WTC11 (cell line): ENCODE data around the gene NME5.

Source experiments
- CREB1 ChIP-seq: sonication (generic); formaldehyde crosslinking; IDR thresholded peaks from 2 replicates; pipeline ENCODE4 v1.8.0; 2023; ENCODE audit warnings: mild to moderate bottlenecking, missing genetic modification reagents
- TF ChIP-seq, protein P1 (sequence below): sonication (generic); formaldehyde crosslinking; IDR thresholded peaks from 2 replicates; pipeline ENCODE4 v1.8.0; 2022; ENCODE audit warnings: mild to moderate bottlenecking, missing genetic modification reagents
- TF ChIP-seq, protein P2 (sequence below): fragments of 200-600 bp; IDR thresholded peaks from 2 replicates; pipeline ENCODE4 v1.8.0; 2022; ENCODE audit warnings: antibody characterized with exemption

DNA sequence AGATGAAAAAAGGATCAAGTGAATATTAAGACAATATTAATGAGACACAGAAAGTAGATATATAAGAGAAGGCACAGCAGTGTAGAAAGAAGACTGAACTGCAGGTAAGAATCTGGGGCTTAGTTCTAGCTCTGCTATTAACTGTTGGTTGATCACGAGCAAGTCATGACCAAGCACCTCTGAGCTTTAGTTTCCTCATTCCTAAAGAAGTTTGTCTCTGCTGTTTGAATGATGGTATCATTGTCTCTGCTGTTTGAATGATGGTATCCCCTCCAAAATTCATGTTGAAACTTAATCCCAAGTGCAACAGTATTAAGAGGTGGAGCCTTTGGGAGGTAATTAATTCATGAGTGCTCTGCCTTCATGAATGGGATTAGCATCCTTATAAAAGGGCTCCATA lies 2.5 kb upstream of the NME5 start:
- TF ChIP-seq CREB1 = no peak
- TF ChIP-seq, protein P1, sequence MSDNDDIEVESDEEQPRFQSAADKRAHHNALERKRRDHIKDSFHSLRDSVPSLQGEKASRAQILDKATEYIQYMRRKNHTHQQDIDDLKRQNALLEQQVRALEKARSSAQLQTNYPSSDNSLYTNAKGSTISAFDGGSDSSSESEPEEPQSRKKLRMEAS = no peak
- TF ChIP-seq, protein P2, sequence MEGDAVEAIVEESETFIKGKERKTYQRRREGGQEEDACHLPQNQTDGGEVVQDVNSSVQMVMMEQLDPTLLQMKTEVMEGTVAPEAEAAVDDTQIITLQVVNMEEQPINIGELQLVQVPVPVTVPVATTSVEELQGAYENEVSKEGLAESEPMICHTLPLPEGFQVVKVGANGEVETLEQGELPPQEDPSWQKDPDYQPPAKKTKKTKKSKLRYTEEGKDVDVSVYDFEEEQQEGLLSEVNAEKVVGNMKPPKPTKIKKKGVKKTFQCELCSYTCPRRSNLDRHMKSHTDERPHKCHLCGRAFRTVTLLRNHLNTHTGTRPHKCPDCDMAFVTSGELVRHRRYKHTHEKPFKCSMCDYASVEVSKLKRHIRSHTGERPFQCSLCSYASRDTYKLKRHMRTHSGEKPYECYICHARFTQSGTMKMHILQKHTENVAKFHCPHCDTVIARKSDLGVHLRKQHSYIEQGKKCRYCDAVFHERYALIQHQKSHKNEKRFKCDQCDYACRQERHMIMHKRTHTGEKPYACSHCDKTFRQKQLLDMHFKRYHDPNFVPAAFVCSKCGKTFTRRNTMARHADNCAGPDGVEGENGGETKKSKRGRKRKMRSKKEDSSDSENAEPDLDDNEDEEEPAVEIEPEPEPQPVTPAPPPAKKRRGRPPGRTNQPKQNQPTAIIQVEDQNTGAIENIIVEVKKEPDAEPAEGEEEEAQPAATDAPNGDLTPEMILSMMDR = no peak
